ENCODE measurements around the gene SGO1. TPM values are rescaled to one million over a fixed set of nuclear protein-coding genes. Genes with fewer than 3 reads are reported as not detected.
A peak's percentile ranks its signal among the peaks of the same experiment; 100 is the strongest.

SGO1 gene
- total and polyA plus RNA-seq, 3 experiments from 2014 or later, result 0.86 to 19.4 (median 15.6) TPM

DNA sequence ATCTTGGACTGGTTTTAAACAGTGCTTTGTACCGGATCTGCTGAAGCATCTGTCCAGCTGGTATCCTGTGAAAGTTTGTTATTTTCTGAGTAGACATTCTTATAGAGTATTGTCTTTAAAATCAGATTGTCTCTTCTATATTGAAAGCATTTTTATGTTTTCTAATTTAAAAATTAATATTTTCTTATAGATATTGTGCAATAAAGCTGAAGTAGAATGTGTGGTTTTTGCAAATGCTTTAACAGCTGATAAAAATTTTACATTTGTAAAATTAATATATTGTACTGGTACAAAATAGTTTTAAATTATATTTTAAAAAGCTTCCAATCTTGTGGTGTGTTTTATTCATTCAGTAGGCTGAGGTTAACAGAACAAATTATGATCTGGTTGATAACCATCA is 31.9 kb downstream of the SGO1 start:
- POLR2A ChIA-PET, result no interaction called here
- H3K4me1 Mint-ChIP-seq, result no peaks in the 10 kb centered on the region
- H3K27me3 Mint-ChIP-seq, result no peaks in the 10 kb centered on the region
- no peaks in the 10 kb centered on the region for H3K9me3 ChIP-seq (ENCODE audit: low read length)
- no peaks in the 10 kb centered on the region for H3K27me3 ChIP-seq (ENCODE audit: insufficient read depth, low read length, poor library complexity, severe bottlenecking)
- H3K36me3 ChIP-seq (ENCODE audit: insufficient read depth, low read length), result no peaks in the 10 kb centered on the region
- DNase-seq, result no peak
- H3K4me1 ChIP-seq (ENCODE audit: insufficient read depth, low read length), result no peaks in the 10 kb centered on the region
- H3K4me3 ChIP-seq (ENCODE audit: low read length), result no peak overlapping the region
- no peak overlapping the region for H3K4me3 Mint-ChIP-seq
- no peak overlapping the region for H3K27ac ChIP-seq (ENCODE audit: low read depth, low read length)
- no peaks in the 10 kb centered on the region for H3K9me3 Mint-ChIP-seq
- CTCF ChIA-PET, result interaction anchor here (1.1 kb wide), 1 partner anchor 113 kb away, joined by 3 read pairs; no protein-coding TSS in a partner anchor
- H3K27ac Mint-ChIP-seq, result peak overlapping the region in 1 of 8 donors; percentile 80
- H3K36me3 Mint-ChIP-seq, result peaks cover 0 to 52% (median 14%) of the 10 kb centered on the region in 3 donors

DNA sequence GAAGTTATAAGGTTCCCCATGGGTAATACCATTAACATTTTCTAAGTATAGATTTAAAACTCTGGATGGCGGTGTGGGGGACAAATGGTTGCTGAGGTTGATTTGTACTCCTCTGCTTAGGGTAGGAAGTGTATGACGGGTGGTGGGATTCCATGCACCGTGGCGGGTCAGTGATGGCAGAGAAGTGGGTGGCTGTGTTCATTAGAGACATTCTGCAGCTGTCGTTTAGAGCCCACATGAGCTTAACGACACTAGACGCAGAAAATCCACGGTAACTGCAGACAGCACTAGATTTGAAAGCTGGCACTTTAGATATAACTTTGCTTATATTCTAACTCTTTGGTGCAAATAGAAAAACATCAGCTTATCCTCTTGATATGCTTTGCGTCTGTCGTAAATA is 37.5 kb downstream of the SGO1 start:
- no peaks in the 10 kb centered on the region for H3K27me3 ChIP-seq (ENCODE audit: insufficient read depth, low read length, poor library complexity, severe bottlenecking)
- H3K4me1 ChIP-seq (ENCODE audit: insufficient read depth, low read length), result no peaks in the 10 kb centered on the region
- no peak overlapping the region for H3K27ac ChIP-seq (ENCODE audit: low read depth, low read length)
- Mint-ChIP-seq H3K4me1 (no peaks in the 10 kb centered on the region), H3K9me3 (no peaks in the 10 kb centered on the region), H3K27me3 (no peaks in the 10 kb centered on the region), H3K36me3 (peaks cover 6 to 77% (median 22%) of the 10 kb centered on the region in 3 donors), H3K27ac (peak overlapping the region in 1 of 8 donors; percentile 78), H3K4me3 (no peak overlapping the region)
- no peak overlapping the region for H3K4me3 ChIP-seq (ENCODE audit: low read length)
- H3K9me3 ChIP-seq (ENCODE audit: low read length), result no peaks in the 10 kb centered on the region
- H3K36me3 ChIP-seq (ENCODE audit: insufficient read depth, low read length), result peaks cover 10% of the 10 kb centered on the region
- POLR2A ChIA-PET, result no interaction called here
- CTCF ChIA-PET, result no interaction called here
- DNase-seq, result no peak

GRCh38 chr3:20147361-20147760 is 38.6 kb downstream of the SGO1 start:
- ChIA-PET POLR2A (no interaction called here), CTCF (no interaction called here)
- H3K4me1 ChIP-seq (ENCODE audit: insufficient read depth, low read length), result no peaks in the 10 kb centered on the region
- H3K9me3 ChIP-seq (ENCODE audit: low read length), result no peaks in the 10 kb centered on the region
- H3K36me3 ChIP-seq (ENCODE audit: insufficient read depth, low read length), result peaks cover 20% of the 10 kb centered on the region
- no peaks in the 10 kb centered on the region for H3K27me3 ChIP-seq (ENCODE audit: insufficient read depth, low read length, poor library complexity, severe bottlenecking)
- Mint-ChIP-seq H3K27me3 (no peaks in the 10 kb centered on the region), H3K4me3 (no peak overlapping the region), H3K9me3 (peaks cover 0 to 3% (median 0%) of the 10 kb centered on the region in 5 donors), H3K27ac (peak overlapping the region in 3 of 8 donors; percentile 2 to 57 (median 50)), H3K36me3 (peaks cover 17 to 83% (median 31%) of the 10 kb centered on the region in 3 donors), H3K4me1 (no peaks in the 10 kb centered on the region)
- no peak overlapping the region for H3K27ac ChIP-seq (ENCODE audit: low read depth, low read length)
- no peak for DNase-seq
- H3K4me3 ChIP-seq (ENCODE audit: low read length), result no peak overlapping the region

- Mint-ChIP-seq H3K4me1 (no peaks in the 10 kb centered on the region), H3K27ac (peak overlapping the region in 4 of 8 donors; percentile 26 to 43 (median 36))
- no peaks in the 10 kb centered on the region for H3K9me3 ChIP-seq (ENCODE audit: low read length)
Measured at GRCh38 chr3:20146301-20146700, 39.7 kb downstream of the SGO1 start.

GRCh38 chr3:20145874-20146273 is 40.1 kb downstream of the SGO1 start:
- peaks cover 20% of the 10 kb centered on the region for H3K36me3 ChIP-seq (ENCODE audit: insufficient read depth, low read length)
- H3K36me3 Mint-ChIP-seq, result peaks cover 23 to 86% (median 39%) of the 10 kb centered on the region in 3 donors

More at GRCh38 chr3:20146301-20146700, 39.7 kb downstream of the SGO1 start:
- Mint-ChIP-seq H3K4me3 (no peak overlapping the region), H3K27me3 (no peaks in the 10 kb centered on the region), H3K9me3 (peaks cover 0 to 3% (median 0%) of the 10 kb centered on the region in 5 donors), H3K36me3 (peaks cover 20 to 86% (median 36%) of the 10 kb centered on the region in 3 donors)
- POLR2A ChIA-PET, result no interaction called here
- Histone ChIP-seq H3K27me3 (ENCODE audit: insufficient read depth, low read length, poor library complexity, severe bottlenecking) (no peaks in the 10 kb centered on the region), H3K4me1 (ENCODE audit: insufficient read depth, low read length) (no peaks in the 10 kb centered on the region), H3K36me3 (ENCODE audit: insufficient read depth, low read length) (peaks cover 20% of the 10 kb centered on the region), H3K4me3 (ENCODE audit: low read length) (no peak overlapping the region), H3K27ac (ENCODE audit: low read depth, low read length) (no peak overlapping the region)
- DNase-seq, result no peak
- CTCF ChIA-PET, result no interaction called here

GRCh38 chr3:20143519-20143918 is 42.5 kb downstream of the SGO1 start:
- POLR2A ChIA-PET, result no interaction called here
- Mint-ChIP-seq H3K9me3 (peaks cover 0 to 3% (median 0%) of the 10 kb centered on the region in 5 donors), H3K36me3 (peaks cover 24 to 85% (median 39%) of the 10 kb centered on the region in 3 donors), H3K27ac (peak overlapping the region in 1 of 8 donors; percentile 41), H3K4me3 (no peak overlapping the region), H3K4me1 (peaks cover 0 to 3% (median 0%) of the 10 kb centered on the region in 3 donors), H3K27me3 (no peaks in the 10 kb centered on the region)
- no peak overlapping the region for H3K27ac ChIP-seq (ENCODE audit: low read depth, low read length)
- H3K9me3 ChIP-seq (ENCODE audit: low read length), result no peaks in the 10 kb centered on the region
- DNase-seq, result no peak
- CTCF ChIA-PET, result interaction anchor here (0.7 kb wide), 1 partner anchor 25 kb away, joined by 3 read pairs; no protein-coding TSS in a partner anchor
- H3K4me1 ChIP-seq (ENCODE audit: insufficient read depth, low read length), result no peaks in the 10 kb centered on the region
- H3K4me3 ChIP-seq (ENCODE audit: low read length), result no peak overlapping the region
- H3K27me3 ChIP-seq (ENCODE audit: insufficient read depth, low read length, poor library complexity, severe bottlenecking), result no peaks in the 10 kb centered on the region
- H3K36me3 ChIP-seq (ENCODE audit: insufficient read depth, low read length), result peaks cover 20% of the 10 kb centered on the region

More at GRCh38 chr3:20145874-20146273, 40.1 kb downstream of the SGO1 start:
- CTCF ChIA-PET, result no interaction called here
- POLR2A ChIA-PET, result no interaction called here
- no peak overlapping the region for H3K27ac ChIP-seq (ENCODE audit: low read depth, low read length)
- peaks cover 0 to 3% (median 0%) of the 10 kb centered on the region in 5 donors for H3K9me3 Mint-ChIP-seq
- H3K4me1 Mint-ChIP-seq, result peaks cover 0 to 1% (median 0%) of the 10 kb centered on the region in 3 donors
- H3K9me3 ChIP-seq (ENCODE audit: low read length), result no peaks in the 10 kb centered on the region
- H3K4me3 ChIP-seq (ENCODE audit: low read length), result no peak overlapping the region
- no peak for DNase-seq
- H3K27me3 Mint-ChIP-seq, result no peaks in the 10 kb centered on the region
- H3K4me1 ChIP-seq (ENCODE audit: insufficient read depth, low read length), result no peaks in the 10 kb centered on the region
- no peaks in the 10 kb centered on the region for H3K27me3 ChIP-seq (ENCODE audit: insufficient read depth, low read length, poor library complexity, severe bottlenecking)
- H3K4me3 Mint-ChIP-seq, result no peak overlapping the region
- H3K27ac Mint-ChIP-seq, result peak overlapping the region in 3 of 8 donors; percentile 24 to 38 (median 26)

DNA sequence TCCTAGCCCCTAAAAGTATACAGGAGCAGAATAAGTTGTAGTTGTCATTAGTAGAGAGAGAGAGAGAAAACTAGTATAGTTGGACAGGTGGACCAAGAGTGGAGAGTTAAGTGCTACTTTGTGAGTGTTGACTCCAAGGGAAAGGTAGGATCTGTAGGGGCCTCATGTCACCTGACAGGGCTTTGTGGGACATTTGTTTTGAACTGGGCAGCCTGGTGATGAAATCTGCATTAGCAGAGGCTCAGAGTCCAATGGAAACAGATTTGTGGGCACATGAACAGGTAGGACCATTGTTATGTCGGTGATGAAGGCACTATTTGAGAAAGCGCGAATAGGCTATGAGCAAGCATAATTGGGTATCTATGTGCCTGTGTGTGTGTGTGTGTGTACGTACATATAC is 43.5 kb downstream of the SGO1 start:
- peaks cover 14% of the 10 kb centered on the region for H3K36me3 ChIP-seq (ENCODE audit: insufficient read depth, low read length)
- no peak overlapping the region for H3K27ac ChIP-seq (ENCODE audit: low read depth, low read length)
- CTCF ChIA-PET, result no interaction called here
- no peaks in the 10 kb centered on the region for H3K27me3 ChIP-seq (ENCODE audit: insufficient read depth, low read length, poor library complexity, severe bottlenecking)
- Mint-ChIP-seq H3K36me3 (peaks cover 28 to 81% (median 36%) of the 10 kb centered on the region in 3 donors), H3K27me3 (no peaks in the 10 kb centered on the region), H3K4me3 (no peak overlapping the region), H3K9me3 (peaks cover 0 to 3% (median 0%) of the 10 kb centered on the region in 5 donors), H3K4me1 (peaks cover 0 to 3% (median 0%) of the 10 kb centered on the region in 3 donors), H3K27ac (peak overlapping the region in 5 of 8 donors; percentile 11 to 52 (median 27))
- no peaks in the 10 kb centered on the region for H3K4me1 ChIP-seq (ENCODE audit: insufficient read depth, low read length)
- DNase-seq, result no peak
- POLR2A ChIA-PET, result no interaction called here
- no peak overlapping the region for H3K4me3 ChIP-seq (ENCODE audit: low read length)
- H3K9me3 ChIP-seq (ENCODE audit: low read length), result no peaks in the 10 kb centered on the region

GRCh38 chr3:20141851-20142250 is 44.2 kb downstream of the SGO1 start:
- no peak overlapping the region for H3K4me3 ChIP-seq (ENCODE audit: low read length)
- H3K27ac ChIP-seq (ENCODE audit: low read depth, low read length), result no peak overlapping the region
- Mint-ChIP-seq H3K4me3 (no peak overlapping the region), H3K36me3 (peaks cover 28 to 81% (median 37%) of the 10 kb centered on the region in 3 donors), H3K4me1 (peaks cover 0 to 3% (median 0%) of the 10 kb centered on the region in 3 donors), H3K27me3 (no peaks in the 10 kb centered on the region), H3K27ac (peak overlapping the region in 2 of 8 donors; percentile 22 to 76), H3K9me3 (peaks cover 0 to 3% (median 0%) of the 10 kb centered on the region in 5 donors)
- POLR2A ChIA-PET, result no interaction called here
- no peaks in the 10 kb centered on the region for H3K27me3 ChIP-seq (ENCODE audit: insufficient read depth, low read length, poor library complexity, severe bottlenecking)
- no peaks in the 10 kb centered on the region for H3K9me3 ChIP-seq (ENCODE audit: low read length)
- DNase-seq, result no peak
- no peaks in the 10 kb centered on the region for H3K4me1 ChIP-seq (ENCODE audit: insufficient read depth, low read length)
- peaks cover 18% of the 10 kb centered on the region for H3K36me3 ChIP-seq (ENCODE audit: insufficient read depth, low read length)
- CTCF ChIA-PET, result no interaction called here
